HEK293 (cell line): ENCODE data around the gene LCOR.

Experiments
- PRDM4 ChIP-seq: fragments of 450-650 bp; formaldehyde crosslinking; IDR thresholded peaks from 2 replicates; pipeline ENCODE4 v1.5.1; 2017; ENCODE audit warnings: missing biosample characterization, missing genetic modification characterization
- ZNF121 ChIP-seq: fragments of 450-650 bp; formaldehyde crosslinking; IDR thresholded peaks from 2 replicates; pipeline ENCODE4 v1.5.1; 2016; ENCODE audit warnings: missing biosample characterization, missing genetic modification characterization
- ZNF274 ChIP-seq, 2 experiments: fragments of 200-500 bp in 1 of 2; fragments of 450-650 bp in 1 of 2; sonication (Bioruptor generic) in 1 of 2; formaldehyde crosslinking in 1 of 2; IDR thresholded peaks; 2 replicates each; pipeline versions ENCODE4 v1.5.1 to v1.6.1; 2014 to 2016; ENCODE audit warnings: borderline replicate concordance in 1 of 2, inconsistent platforms in 1 of 2, low read length in 1 of 2, missing biosample characterization in 1 of 2, missing genetic modification characterization in 1 of 2
- ZNF302 ChIP-seq: fragments of 450-650 bp; formaldehyde crosslinking; IDR thresholded peaks from 2 replicates; pipeline ENCODE4 v1.5.1; 2016; ENCODE audit warnings: missing biosample characterization, missing genetic modification characterization, low read depth
- ZNF701 ChIP-seq: fragments of 450-650 bp; formaldehyde crosslinking; IDR thresholded peaks from 2 replicates; pipeline ENCODE4 v1.5.1; 2016; ENCODE audit warnings: missing biosample characterization, missing genetic modification characterization
- TF ChIP-seq, protein P1 (sequence below): fragments of 450-650 bp; formaldehyde crosslinking; IDR thresholded peaks from 2 replicates; pipeline ENCODE4 v1.5.1; 2016; ENCODE audit warnings: missing biosample characterization, missing genetic modification characterization

GRCh38 chr10:96917628-96918027 is 85.5 kb downstream of the LCOR start:
- TF ChIP-seq ZNF274 (IDR thresholded peaks at IDR 0.05; ENCODE audit: low read length) (no peak), ZNF274 (tag by site-specific recombination; IDR thresholded peaks at IDR 0.05; ENCODE audit: borderline replicate concordance) (no peak), ZNF701 (tag by site-specific recombination) (no peak), ZNF121 (tag by site-specific recombination) (no peak), ZNF302 (tag by site-specific recombination) (no peak), PRDM4 (tag by site-specific recombination) (no peak)
- TF ChIP-seq, protein P1, sequence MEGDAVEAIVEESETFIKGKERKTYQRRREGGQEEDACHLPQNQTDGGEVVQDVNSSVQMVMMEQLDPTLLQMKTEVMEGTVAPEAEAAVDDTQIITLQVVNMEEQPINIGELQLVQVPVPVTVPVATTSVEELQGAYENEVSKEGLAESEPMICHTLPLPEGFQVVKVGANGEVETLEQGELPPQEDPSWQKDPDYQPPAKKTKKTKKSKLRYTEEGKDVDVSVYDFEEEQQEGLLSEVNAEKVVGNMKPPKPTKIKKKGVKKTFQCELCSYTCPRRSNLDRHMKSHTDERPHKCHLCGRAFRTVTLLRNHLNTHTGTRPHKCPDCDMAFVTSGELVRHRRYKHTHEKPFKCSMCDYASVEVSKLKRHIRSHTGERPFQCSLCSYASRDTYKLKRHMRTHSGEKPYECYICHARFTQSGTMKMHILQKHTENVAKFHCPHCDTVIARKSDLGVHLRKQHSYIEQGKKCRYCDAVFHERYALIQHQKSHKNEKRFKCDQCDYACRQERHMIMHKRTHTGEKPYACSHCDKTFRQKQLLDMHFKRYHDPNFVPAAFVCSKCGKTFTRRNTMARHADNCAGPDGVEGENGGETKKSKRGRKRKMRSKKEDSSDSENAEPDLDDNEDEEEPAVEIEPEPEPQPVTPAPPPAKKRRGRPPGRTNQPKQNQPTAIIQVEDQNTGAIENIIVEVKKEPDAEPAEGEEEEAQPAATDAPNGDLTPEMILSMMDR (tag by site-specific recombination): no peak
